T-helper 1 cell treated with Interleukin-12 subunit alpha and Interleukin-12 subunit beta and Interleukin-4 antibody, amounts not matched to agents 30 ng/mL and 1 ng/mL, for 36 hours (primary cell): ENCODE measurements around the gene ZNF23. TPM values are rescaled to one million over a fixed set of nuclear protein-coding genes. Genes with fewer than 3 reads are reported as not detected.
"Not testable (repeated sequence)": the region's sequence is repeated elsewhere in the genome, so short reads cannot be mapped to it uniquely, and the experiment has no call there.

Experiments
- intact Hi-C: fragments of 100-400 bp; cut with micrococcal nuclease; formaldehyde crosslinking; loops from one replicate; pipeline ENCODE4 v1.15.1; 2024
- total RNA-seq: library from RNA; stranded (reverse); gene quantifications from 2 replicates; pipeline ENCODE4 v1.2.3, GENCODE V29; 2022

ZNF23 gene
- total RNA-seq = 5.1 TPM in 2 replicates

- intact Hi-C loops = loop anchor here (1.0 to 10.0 kb wide), 9 partner anchors 22 to 1203 kb away; partner anchors contain the start of genes AP1G1, ATXN1L, CMTR2 and DHX38
Observed at GRCh38 chr16:71461686-71462648, at the start of gene ZNF23. TSS of gene ZNF23 (minus strand) at chr16:71462247. CDS start at chr16:71456796, 5,451 bp downstream.

GRCh38 chr16:71507061-71507460, 45.0 kb upstream of the ZNF23 start:
- intact Hi-C loops = no loop called here

GRCh38 chr16:71504901-71505300, 42.9 kb upstream of the ZNF23 start:
- intact Hi-C loops = no loop called here

- intact Hi-C loops = not testable (repeated sequence)
Observed at GRCh38 chr16:71504051-71504450, 42.0 kb upstream of the ZNF23 start.

GRCh38 chr16:71501547-71501946, 39.5 kb upstream of the ZNF23 start:
- intact Hi-C loops = no loop called here

GRCh38 chr16:71500964-71501363, 38.9 kb upstream of the ZNF23 start:
- intact Hi-C loops = no loop called here

- intact Hi-C loops = loop anchor here (1.0 to 5.0 kb wide), 2 partner anchors 38 to 88 kb away; partner anchors contain the start of gene ZNF23
Observed at GRCh38 chr16:71499775-71500364, 37.8 kb upstream of the ZNF23 start.

- intact Hi-C loops = loop anchor here (5.0 kb wide), 1 partner anchor 36 kb away; the partner anchor contains the start of gene ZNF23
Observed at GRCh38 chr16:71498031-71498430, 36.0 kb upstream of the ZNF23 start.

- intact Hi-C loops = no loop called here
Observed at GRCh38 chr16:71493213-71493612, 31.2 kb upstream of the ZNF23 start.

GRCh38 chr16:71492786-71493185, 30.7 kb upstream of the ZNF23 start:
- intact Hi-C loops = no loop called here

GRCh38 chr16:71491054-71491453, 29.0 kb upstream of the ZNF23 start:
- intact Hi-C loops = no loop called here

- intact Hi-C loops = no loop called here
Observed at GRCh38 chr16:71490361-71490760, 28.3 kb upstream of the ZNF23 start.

- intact Hi-C loops = loop anchor here (10.0 kb wide), 1 partner anchor 684 kb away; the partner anchor contains the start of gene VAC14
Observed at GRCh38 chr16:71489122-71489521, 27.1 kb upstream of the ZNF23 start, which contains the start of gene ZNF19. TSS of gene ZNF19 (minus strand) at chr16:71489324. CDS start at chr16:71482114, 7,210 bp downstream.

GRCh38 chr16:71484006-71484893, 22.2 kb upstream of the ZNF23 start:
- intact Hi-C loops = loop anchor here (1.0 to 10.0 kb wide), 10 partner anchors 17 to 1303 kb away; partner anchors contain the start of genes CMTR2, DHODH, IST1 and VAC14

GRCh38 chr16:71482569-71482968, 20.5 kb upstream of the ZNF23 start:
- intact Hi-C loops = loop anchor here (5.0 to 10.0 kb wide), 3 partner anchors 400 to 678 kb away; partner anchors contain the start of genes IST1, VAC14 and ZNF821

- intact Hi-C loops = loop anchor here (5.0 to 10.0 kb wide), 3 partner anchors 401 to 676 kb away; partner anchors contain the start of genes IST1, VAC14 and ZNF821
Observed at GRCh38 chr16:71480956-71481355, 18.9 kb upstream of the ZNF23 start.

GRCh38 chr16:71479420-71479819, 17.4 kb upstream of the ZNF23 start:
- intact Hi-C loops = no loop called here

GRCh38 chr16:71476457-71477124, 14.5 kb upstream of the ZNF23 start:
- intact Hi-C loops = no loop called here

- intact Hi-C loops = no loop called here
Observed at GRCh38 chr16:71474864-71475263, 12.8 kb upstream of the ZNF23 start.

GRCh38 chr16:71473891-71474290, 11.8 kb upstream of the ZNF23 start:
- intact Hi-C loops = no loop called here
